Omental fat pad (tissue), 4 donors: Measurements from ENCODE around the gene FKTN. TPM values are rescaled to one million over a fixed set of nuclear protein-coding genes. Genes with fewer than 3 reads are reported as not detected.

Experiments
- ATAC-seq: fragments of 150-250 bp; one replicate; pipeline ENCODE4 v1.9.1; 2016; ENCODE audit warnings: mild to moderate bottlenecking, moderate library complexity; ENCODE audit not compliant: low FRiP score
- DNase-seq: peaks from one replicate; pipeline ENCODE4 v3.0.0-alpha.2; 2019; ENCODE audit warnings: low spot score
- total RNA-seq, 4 donors: library from RNA; depleted of rRNA; stranded (reverse); fragments of >200 nt; gene quantifications; one replicate each; pipeline ENCODE4 v1.1.0, GENCODE V29; 2016
- TF ChIP-seq, protein P1 (sequence below), 3 donors: fragments of 450-650 bp; IDR thresholded peaks; one replicate each; pipeline ENCODE4 v1.5.1; 2016 to 2017; ENCODE audit warnings: antibody characterized with exemption in 3 of 3, mild to moderate bottlenecking in 3 of 3, moderate library complexity in 2 of 3

Gene FKTN
- total RNA-seq, 4 donors from 2014 or later: 6.6 to 36.3 (median 16.0) TPM

DNA sequence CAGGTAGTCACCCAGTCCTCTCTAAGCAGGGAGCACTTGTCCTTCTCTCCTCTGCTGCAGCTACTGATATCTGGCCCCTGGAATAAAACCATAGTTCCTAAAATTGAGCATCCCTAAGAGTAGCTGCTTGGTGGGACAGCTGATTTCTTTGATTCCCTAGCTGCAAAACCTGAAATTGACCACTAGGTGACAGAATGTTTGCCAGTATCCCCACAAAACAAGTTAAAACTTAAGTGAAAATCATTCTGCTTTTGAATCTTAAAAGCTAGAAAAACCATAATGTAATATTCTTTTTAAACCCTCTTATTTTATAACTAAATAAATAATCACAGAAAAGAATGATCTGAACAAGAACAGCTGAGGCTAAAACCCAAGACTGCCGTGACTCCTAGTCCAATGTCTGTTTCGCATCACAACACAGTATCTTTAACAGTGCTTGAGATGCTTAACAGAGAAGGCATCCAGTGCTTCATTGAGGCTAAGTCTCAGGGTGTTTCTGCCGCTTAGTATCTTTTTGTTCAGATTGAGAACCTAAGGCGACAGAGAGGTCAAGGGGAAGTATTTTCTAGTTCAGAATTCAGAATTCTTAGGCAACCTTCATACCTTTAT lies 80.0 kb downstream of the FKTN start:
- DNase-seq (no peak), ATAC-seq (no peak)
- TF ChIP-seq, protein P1, sequence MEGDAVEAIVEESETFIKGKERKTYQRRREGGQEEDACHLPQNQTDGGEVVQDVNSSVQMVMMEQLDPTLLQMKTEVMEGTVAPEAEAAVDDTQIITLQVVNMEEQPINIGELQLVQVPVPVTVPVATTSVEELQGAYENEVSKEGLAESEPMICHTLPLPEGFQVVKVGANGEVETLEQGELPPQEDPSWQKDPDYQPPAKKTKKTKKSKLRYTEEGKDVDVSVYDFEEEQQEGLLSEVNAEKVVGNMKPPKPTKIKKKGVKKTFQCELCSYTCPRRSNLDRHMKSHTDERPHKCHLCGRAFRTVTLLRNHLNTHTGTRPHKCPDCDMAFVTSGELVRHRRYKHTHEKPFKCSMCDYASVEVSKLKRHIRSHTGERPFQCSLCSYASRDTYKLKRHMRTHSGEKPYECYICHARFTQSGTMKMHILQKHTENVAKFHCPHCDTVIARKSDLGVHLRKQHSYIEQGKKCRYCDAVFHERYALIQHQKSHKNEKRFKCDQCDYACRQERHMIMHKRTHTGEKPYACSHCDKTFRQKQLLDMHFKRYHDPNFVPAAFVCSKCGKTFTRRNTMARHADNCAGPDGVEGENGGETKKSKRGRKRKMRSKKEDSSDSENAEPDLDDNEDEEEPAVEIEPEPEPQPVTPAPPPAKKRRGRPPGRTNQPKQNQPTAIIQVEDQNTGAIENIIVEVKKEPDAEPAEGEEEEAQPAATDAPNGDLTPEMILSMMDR (IDR thresholded peaks at IDR 0.05): no peak

DNA sequence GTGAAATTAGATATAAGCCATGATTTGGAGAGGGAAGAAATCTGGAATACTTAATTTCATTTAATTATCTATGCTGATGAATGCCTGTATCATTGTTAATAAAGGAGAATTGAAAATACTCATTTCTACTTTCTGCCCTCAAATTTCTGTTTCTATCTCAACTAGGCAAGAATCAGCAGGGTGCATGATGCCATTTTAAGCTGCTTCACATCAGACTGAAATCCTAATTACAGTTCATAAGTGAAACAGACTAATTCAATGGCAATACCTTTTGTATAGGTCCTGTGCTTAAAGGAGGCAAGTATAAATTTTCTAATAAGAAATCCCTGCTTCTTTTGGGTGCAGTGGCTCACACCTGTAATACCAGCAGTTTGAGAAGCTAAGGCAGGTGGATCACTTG lies 82.0 kb downstream of the FKTN start:
- ATAC-seq: no peak
- TF ChIP-seq, protein P1 (IDR thresholded peaks at IDR 0.05): no peak
- no peak for DNase-seq

DNA sequence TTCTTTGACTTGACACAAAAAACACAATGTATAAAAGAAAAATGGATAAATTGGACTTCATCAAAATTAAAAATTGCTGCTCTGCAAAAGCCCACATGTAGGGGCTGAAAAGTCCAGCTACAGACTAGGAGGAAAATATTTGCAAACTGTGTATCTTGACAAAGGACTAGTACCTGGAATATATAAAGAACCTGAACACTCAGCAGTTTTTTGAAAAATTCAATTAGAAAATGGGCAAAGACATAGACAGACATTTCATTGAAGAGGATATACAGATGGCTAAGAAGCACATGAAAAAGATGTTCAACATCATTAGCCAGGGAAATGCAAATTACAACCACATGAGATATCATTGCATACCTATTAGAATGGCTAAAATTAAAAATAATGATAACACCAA lies 85.9 kb downstream of the FKTN start:
- ATAC-seq: no peak
- DNase-seq: no peak
- TF ChIP-seq, protein P1 (IDR thresholded peaks at IDR 0.05): no peak

DNA sequence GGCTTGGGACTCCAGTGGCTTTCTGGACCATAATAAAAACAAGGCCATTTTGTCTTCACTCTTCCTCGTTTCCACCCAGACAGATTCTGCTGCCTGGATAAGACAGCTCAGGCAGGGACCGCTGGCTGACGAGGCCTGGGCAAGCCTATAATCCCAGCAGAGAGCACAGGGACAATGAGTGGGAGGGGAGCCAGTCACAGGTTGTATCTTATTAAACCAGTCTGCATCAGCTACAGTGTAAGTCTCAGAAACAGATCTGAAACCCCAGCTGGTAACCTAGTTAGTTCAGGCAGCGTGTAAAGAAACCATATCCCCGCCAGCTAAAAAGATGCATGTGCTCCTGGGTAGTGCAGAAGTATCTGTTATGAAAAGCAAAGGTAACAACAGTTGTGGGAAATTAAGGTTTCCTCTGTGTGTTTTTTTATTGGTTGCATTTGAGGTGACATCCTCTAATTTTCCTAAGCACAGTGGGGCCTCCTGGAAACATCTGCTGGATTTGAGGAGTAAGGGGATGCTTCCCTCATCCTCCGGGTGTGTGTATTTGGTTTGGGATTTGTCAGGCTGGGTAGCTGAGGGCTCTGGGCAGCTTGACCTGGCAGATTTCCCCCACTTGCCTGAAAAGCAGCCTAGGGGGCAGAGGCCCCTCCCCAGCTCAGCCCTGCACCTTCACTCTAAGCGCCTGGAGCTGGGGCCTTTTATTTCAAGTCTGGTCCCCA lies 89.1 kb downstream of the FKTN start:
- TF ChIP-seq, protein P1 (IDR thresholded peaks at IDR 0.05): no peak
- no peak for ATAC-seq
- no peak for DNase-seq

DNA sequence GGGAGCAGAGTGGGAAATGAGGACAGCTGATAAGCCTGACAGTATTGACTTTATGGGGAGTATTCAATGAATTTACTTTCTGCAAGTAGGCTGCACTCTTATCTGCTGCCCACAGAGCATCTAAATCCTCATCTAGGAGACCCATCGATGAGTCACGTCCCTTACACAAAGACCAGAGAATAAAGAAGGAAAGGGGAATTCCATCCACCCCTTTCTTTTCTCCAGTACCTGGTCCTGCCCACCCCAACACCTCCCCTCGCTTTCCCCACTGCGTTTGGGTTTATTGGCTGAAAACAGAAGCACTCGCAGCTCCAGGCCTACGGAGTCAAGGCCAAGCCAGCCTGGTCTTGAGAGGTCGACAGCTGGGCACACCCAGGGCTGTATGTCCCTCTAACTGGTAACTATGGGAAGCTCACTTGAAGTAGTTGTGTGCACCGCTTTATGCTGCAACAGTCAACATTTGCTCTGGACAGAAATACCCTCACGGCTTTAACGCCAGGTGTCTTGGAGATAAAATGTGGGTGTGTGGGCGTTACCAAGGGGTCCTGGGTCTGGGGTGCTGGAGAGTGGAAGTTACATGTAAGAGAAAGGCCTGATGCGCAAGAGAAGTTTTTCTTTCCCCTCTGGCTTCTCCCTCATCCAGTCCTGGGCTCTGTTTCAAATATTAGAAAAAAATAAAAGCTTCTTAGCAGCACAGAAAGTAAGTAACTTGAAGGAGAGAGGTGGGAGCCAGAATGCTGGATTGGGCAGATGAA lies 89.8 kb downstream of the FKTN start:
- ATAC-seq (no peak), DNase-seq (no peak)
- TF ChIP-seq, protein P1 (IDR thresholded peaks at IDR 0.05): no peak

- TF ChIP-seq, protein P1 (IDR thresholded peaks at IDR 0.05): no peak
- no peak for ATAC-seq
- DNase-seq: no peak
These were observed 93.9 kb downstream of the FKTN start for GRCh38 chr9:105651806-105652205.
